ENCODE results near the gene ARL13B.
A peak's percentile ranks its signal among the peaks of the same experiment; 100 is the strongest.
"Not testable (repeated sequence)": the region's sequence is repeated elsewhere in the genome, so short reads cannot be mapped to it uniquely, and the experiment has no call there.

ARL13B gene

GRCh38 chr3:94076055-94076454 is 96.1 kb downstream of the ARL13B start:
- Mint-ChIP-seq H3K27ac (no peak overlapping the region), H3K4me3 (no peak overlapping the region), H3K36me3 (ENCODE audit: insufficient read depth) (peaks cover 6% of the 10 kb centered on the region), H3K27me3 (no peaks in the 10 kb centered on the region), H3K4me1 (ENCODE audit: low read depth in 2 of 2) (peaks cover 44 to 54% of the 10 kb centered on the region in 2 donors), H3K9me3 (no peaks in the 10 kb centered on the region)
- no peak for DNase-seq
- ATAC-seq (replicated peaks): no peak

- DNase-seq; ATAC-seq (replicated peaks); H3K36me3 Mint-ChIP-seq (ENCODE audit: insufficient read depth); H3K27me3 Mint-ChIP-seq; H3K9me3 Mint-ChIP-seq: not testable (repeated sequence)
- peaks cover 39% of the 10 kb centered on the region in 2 donors for H3K4me1 Mint-ChIP-seq (ENCODE audit: low read depth in 2 of 2)
- H3K27ac Mint-ChIP-seq: peak overlapping the region; percentile 13 to 71
- peak overlapping the region; percentile 3 to 37 for H3K4me3 Mint-ChIP-seq
These were observed 100.6 kb downstream of the ARL13B start for GRCh38 chr3:94080552-94080951.

GRCh38 chr3:94081884-94082283 is 101.9 kb downstream of the ARL13B start:
- Mint-ChIP-seq H3K9me3 (no peaks in the 10 kb centered on the region), H3K4me3 (no peak overlapping the region), H3K27me3 (no peaks in the 10 kb centered on the region), H3K27ac (peak overlapping the region; percentile 13 to 71), H3K36me3 (ENCODE audit: insufficient read depth) (peaks cover 10% of the 10 kb centered on the region), H3K4me1 (ENCODE audit: low read depth in 2 of 2) (peaks cover 37 to 39% of the 10 kb centered on the region in 2 donors)
- no peak for ATAC-seq (replicated peaks)
- no peak for DNase-seq

GRCh38 chr3:94082391-94082937 is 102.5 kb downstream of the ARL13B start:
- Mint-ChIP-seq H3K4me1 (ENCODE audit: low read depth in 2 of 2) (peaks cover 36 to 37% of the 10 kb centered on the region in 2 donors), H3K27ac (no peak overlapping the region), H3K36me3 (ENCODE audit: insufficient read depth) (peaks cover 10% of the 10 kb centered on the region)

GRCh38 chr3:94083261-94083660 is 103.3 kb downstream of the ARL13B start:
- ATAC-seq (replicated peaks) (peak; percentile 31), DNase-seq (no peak)
- Mint-ChIP-seq H3K4me1 (ENCODE audit: low read depth in 2 of 2) (peaks cover 30% of the 10 kb centered on the region in 2 donors), H3K36me3 (ENCODE audit: insufficient read depth) (peaks cover 10% of the 10 kb centered on the region), H3K9me3 (no peaks in the 10 kb centered on the region), H3K27me3 (no peaks in the 10 kb centered on the region), H3K27ac (peak overlapping the region in 1 of 2 donors; percentile 38), H3K4me3 (no peak overlapping the region)

More at GRCh38 chr3:94082391-94082937, 102.5 kb downstream of the ARL13B start:
- Mint-ChIP-seq H3K9me3 (no peaks in the 10 kb centered on the region), H3K27me3 (no peaks in the 10 kb centered on the region), H3K4me3 (no peak overlapping the region)
- DNase-seq (no peak), ATAC-seq (replicated peaks) (no peak)

GRCh38 chr3:94089126-94089525 is 109.2 kb downstream of the ARL13B start:
- Mint-ChIP-seq H3K9me3 (no peaks in the 10 kb centered on the region), H3K4me3 (no peak overlapping the region), H3K27me3 (no peaks in the 10 kb centered on the region), H3K36me3 (ENCODE audit: insufficient read depth) (peaks cover 5% of the 10 kb centered on the region), H3K4me1 (ENCODE audit: low read depth in 2 of 2) (peaks cover 2 to 4% of the 10 kb centered on the region in 2 donors), H3K27ac (peak overlapping the region in 1 of 2 donors; percentile 21)
- DNase-seq (no peak), ATAC-seq (replicated peaks) (no peak)

GRCh38 chr3:94092086-94092485 is 112.1 kb downstream of the ARL13B start:
- ATAC-seq (replicated peaks) (no peak), DNase-seq (no peak)
- H3K27ac Mint-ChIP-seq: no peak overlapping the region
- H3K36me3 Mint-ChIP-seq (ENCODE audit: insufficient read depth): peaks cover 21% of the 10 kb centered on the region
- H3K4me1 Mint-ChIP-seq (ENCODE audit: low read depth in 2 of 2): peaks cover 2 to 4% of the 10 kb centered on the region in 2 donors
- H3K9me3 Mint-ChIP-seq: no peaks in the 10 kb centered on the region
- H3K4me3 Mint-ChIP-seq: no peak overlapping the region
- no peaks in the 10 kb centered on the region for H3K27me3 Mint-ChIP-seq

- Mint-ChIP-seq H3K4me3 (no peak overlapping the region), H3K27ac (no peak overlapping the region), H3K4me1 (ENCODE audit: low read depth in 2 of 2) (peaks cover 0 to 4% of the 10 kb centered on the region in 2 donors), H3K9me3 (no peaks in the 10 kb centered on the region), H3K27me3 (no peaks in the 10 kb centered on the region), H3K36me3 (ENCODE audit: insufficient read depth) (peaks cover 29% of the 10 kb centered on the region)
- DNase-seq (no peak), ATAC-seq (replicated peaks) (no peak)
These were observed 113.2 kb downstream of the ARL13B start for GRCh38 chr3:94093151-94093550.

- H3K4me1 Mint-ChIP-seq (ENCODE audit: low read depth in 2 of 2): peaks cover 2 to 4% of the 10 kb centered on the region in 2 donors
- DNase-seq: no peak
- H3K27me3 Mint-ChIP-seq: no peaks in the 10 kb centered on the region
- H3K27ac Mint-ChIP-seq: peak overlapping the region in 1 of 2 donors; percentile 38
- ATAC-seq (replicated peaks): no peak
- no peaks in the 10 kb centered on the region for H3K9me3 Mint-ChIP-seq
- H3K36me3 Mint-ChIP-seq (ENCODE audit: insufficient read depth): peaks cover 45% of the 10 kb centered on the region
- H3K4me3 Mint-ChIP-seq: no peak overlapping the region
These were observed 115.2 kb downstream of the ARL13B start for GRCh38 chr3:94095111-94095510.

- Mint-ChIP-seq H3K9me3 (no peaks in the 10 kb centered on the region), H3K36me3 (ENCODE audit: insufficient read depth) (peaks cover 51% of the 10 kb centered on the region), H3K27ac (peak overlapping the region in 1 of 2 donors; percentile 24), H3K4me3 (no peak overlapping the region), H3K4me1 (ENCODE audit: low read depth in 2 of 2) (peaks cover 0 to 2% of the 10 kb centered on the region in 2 donors), H3K27me3 (no peaks in the 10 kb centered on the region)
- ATAC-seq (replicated peaks) (no peak), DNase-seq (no peak)
These were observed 118.5 kb downstream of the ARL13B start for GRCh38 chr3:94098452-94098851.

- Mint-ChIP-seq H3K27me3 (no peaks in the 10 kb centered on the region), H3K27ac (no peak overlapping the region), H3K36me3 (ENCODE audit: insufficient read depth) (peaks cover 51% of the 10 kb centered on the region), H3K9me3 (no peaks in the 10 kb centered on the region), H3K4me1 (ENCODE audit: low read depth in 2 of 2) (peaks cover 0 to 2% of the 10 kb centered on the region in 2 donors), H3K4me3 (no peak overlapping the region)
- no peak for DNase-seq
- ATAC-seq (replicated peaks): no peak
These were observed 119.4 kb downstream of the ARL13B start for GRCh38 chr3:94099311-94099710.

GRCh38 chr3:94101860-94102259 is 121.9 kb downstream of the ARL13B start:
- Mint-ChIP-seq H3K9me3 (no peaks in the 10 kb centered on the region), H3K4me3 (no peak overlapping the region), H3K27ac (no peak overlapping the region), H3K27me3 (no peaks in the 10 kb centered on the region), H3K36me3 (ENCODE audit: insufficient read depth) (peaks cover 32% of the 10 kb centered on the region), H3K4me1 (ENCODE audit: low read depth in 2 of 2) (peaks cover 0 to 2% of the 10 kb centered on the region in 2 donors)
- ATAC-seq (replicated peaks) (no peak), DNase-seq (no peak)

All from effector memory CD8-positive, alpha-beta T cell (primary cell).